GM13976 (cell line): ENCODE data around the gene ZNF750.

ENCODE experiments used
- DNase-seq: peaks from one replicate; pipeline ENCODE4 v3.0.0; 2012; ENCODE audit warnings: low spot score
- in situ Hi-C: fragments of 300-500 bp; cut with MboI; formaldehyde crosslinking; loops from one replicate; pipeline ENCODE4 v1.12.0; 2022; ENCODE audit warnings: low sequenced_read_pairs, mixed read lengths, inconsistent platforms; ENCODE audit not compliant: unreplicated experiment
- TF ChIP-seq, protein P1 (sequence below): IDR thresholded peaks from 2 replicates; pipeline ENCODE4 v1.5.1; 2012; ENCODE audit warnings: borderline replicate concordance, mild to moderate bottlenecking; ENCODE audit not compliant: insufficient read depth; ENCODE audit errors: extremely low read depth, missing control alignments, control extremely low read depth

Gene ZNF750

DNA sequence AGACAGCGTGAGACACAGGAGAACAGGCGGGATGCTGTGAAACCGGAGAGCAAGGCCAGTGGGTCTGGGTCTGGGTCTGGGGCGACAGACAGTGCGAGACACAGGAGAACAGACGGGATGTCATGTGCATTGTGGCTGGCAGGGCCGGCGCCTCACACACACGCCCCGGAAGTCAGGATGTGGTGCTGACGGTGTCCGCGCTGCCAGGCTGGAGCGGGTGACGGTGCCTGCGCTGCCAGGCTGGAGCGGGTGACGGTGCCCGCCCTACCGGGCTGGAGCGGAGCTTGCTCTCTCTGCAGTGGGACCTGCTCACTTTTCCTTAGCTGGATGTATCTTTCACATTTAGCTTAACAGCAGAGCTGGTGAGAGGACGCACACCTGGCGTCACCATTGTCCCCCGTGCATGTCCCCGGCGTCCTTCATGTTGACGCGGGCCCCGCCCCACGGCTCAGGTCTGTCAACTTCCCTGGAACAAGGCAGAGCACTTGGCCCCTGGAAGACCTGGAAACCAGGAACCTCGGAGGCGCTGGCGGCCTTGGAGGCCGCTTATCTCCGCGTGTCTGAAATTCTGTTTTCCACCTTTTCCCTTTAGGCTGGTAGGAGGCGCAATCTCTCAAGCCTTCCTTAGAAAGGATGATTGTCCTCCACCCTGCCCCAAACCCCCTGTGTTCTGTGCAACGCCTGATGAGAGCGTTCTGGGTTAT is 43.0 kb upstream of the ZNF750 start:
- in situ Hi-C loops, result no loop called here
- TF ChIP-seq, protein P1, sequence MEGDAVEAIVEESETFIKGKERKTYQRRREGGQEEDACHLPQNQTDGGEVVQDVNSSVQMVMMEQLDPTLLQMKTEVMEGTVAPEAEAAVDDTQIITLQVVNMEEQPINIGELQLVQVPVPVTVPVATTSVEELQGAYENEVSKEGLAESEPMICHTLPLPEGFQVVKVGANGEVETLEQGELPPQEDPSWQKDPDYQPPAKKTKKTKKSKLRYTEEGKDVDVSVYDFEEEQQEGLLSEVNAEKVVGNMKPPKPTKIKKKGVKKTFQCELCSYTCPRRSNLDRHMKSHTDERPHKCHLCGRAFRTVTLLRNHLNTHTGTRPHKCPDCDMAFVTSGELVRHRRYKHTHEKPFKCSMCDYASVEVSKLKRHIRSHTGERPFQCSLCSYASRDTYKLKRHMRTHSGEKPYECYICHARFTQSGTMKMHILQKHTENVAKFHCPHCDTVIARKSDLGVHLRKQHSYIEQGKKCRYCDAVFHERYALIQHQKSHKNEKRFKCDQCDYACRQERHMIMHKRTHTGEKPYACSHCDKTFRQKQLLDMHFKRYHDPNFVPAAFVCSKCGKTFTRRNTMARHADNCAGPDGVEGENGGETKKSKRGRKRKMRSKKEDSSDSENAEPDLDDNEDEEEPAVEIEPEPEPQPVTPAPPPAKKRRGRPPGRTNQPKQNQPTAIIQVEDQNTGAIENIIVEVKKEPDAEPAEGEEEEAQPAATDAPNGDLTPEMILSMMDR, result no peak
- no peak for DNase-seq

DNA sequence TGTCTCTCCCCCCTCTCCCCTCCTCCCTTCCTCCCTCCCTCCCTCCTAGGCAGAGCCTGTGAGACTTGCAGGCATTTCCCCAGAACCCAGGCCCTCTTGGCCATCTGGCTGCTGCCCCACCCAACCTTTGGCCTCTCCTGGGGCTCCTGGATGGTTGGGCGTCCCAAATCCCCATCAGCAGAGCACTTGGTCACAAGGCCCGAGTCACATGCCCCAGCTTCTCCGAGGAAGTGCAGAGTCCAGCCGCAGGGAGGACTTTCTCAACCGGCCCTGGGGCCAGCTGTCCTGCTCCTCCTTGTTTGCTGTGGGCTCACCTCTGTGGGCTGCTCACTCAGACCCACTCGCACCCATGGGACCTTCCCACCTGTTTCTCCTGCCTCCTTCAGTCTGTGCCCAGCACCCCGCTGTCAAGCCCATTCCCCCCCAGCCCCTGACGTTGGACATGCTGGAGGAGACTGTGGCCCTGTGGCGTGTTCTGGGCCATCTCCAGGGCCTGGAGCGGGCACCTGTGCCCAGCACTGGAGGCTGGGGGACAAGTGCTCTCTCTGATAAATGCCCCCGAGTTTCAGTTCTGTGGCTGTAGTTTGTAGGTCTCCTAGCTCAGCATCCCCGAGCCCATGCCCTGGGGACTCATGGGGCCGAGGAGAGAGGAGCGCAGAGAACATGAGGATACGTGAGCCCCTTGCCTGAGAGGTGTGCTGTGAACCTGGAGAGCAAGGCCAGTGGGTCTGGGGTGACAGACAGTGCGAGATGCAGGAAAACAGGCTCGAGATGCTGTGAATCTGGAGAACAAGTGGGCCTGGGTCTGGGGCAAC is 42.3 kb upstream of the ZNF750 start:
- in situ Hi-C loops, result no loop called here
- TF ChIP-seq, protein P1, result no peak
- no peak for DNase-seq

DNA sequence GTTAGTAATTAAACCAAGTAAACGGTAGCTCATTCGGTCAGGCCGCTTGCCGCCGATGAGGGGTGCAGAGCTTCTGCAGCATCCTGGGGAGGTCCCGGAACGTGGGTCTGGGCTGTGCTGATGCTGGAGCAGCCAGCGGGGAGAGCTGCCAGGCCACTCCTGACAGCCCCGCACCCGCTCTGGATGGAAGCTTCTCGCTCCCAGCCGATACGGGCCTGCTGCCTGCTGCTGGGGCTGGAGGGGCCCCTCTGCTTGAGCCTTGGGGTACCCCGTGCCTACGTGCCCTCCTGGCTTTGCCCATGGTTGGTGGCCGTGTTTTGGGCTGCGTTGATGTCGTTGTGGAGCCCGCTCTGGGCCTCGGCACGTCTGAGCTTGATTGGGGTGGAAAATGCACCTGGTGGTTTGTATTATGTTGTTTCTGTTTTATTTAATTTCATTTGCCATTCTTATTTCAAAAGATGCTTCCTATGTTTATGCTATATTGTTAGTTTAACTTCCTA is 41.6 kb upstream of the ZNF750 start:
- no peak for DNase-seq
- in situ Hi-C loops, result no loop called here
- TF ChIP-seq, protein P1, result no peak

DNA sequence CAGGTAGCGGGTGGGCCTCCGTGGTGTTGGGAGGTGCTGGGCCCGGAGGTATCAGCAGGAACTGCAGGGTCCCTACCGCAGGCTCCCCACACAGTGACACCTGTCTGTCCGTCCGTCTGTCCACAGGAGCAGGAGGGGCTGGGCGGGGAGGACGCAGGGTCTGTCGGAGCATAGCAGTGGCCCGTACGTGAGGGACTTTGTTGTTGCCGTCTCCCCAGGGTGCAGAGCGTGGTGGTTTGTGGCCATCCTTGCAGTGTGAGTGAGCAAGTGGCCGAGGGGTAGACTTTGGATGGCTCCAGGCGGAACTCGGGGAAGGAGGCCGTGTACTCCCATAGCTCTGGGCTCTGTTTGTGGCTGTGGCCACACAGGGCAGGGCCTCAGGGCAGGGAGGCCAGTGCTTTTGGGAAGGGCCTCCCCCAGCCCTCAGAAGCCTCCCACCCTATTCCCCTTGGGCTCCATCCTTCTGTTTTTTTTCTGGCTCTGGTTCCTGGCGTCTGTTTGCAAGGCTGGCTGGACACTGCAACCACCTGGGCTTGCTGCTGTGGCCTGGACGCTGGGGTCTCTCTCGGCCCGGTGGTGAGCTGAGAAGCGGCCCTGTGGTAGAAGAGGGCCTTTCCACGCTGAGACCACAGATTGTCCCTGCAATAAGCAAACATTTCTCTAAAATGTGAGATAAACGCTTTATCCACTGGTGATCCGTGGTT is 41.0 kb upstream of the ZNF750 start:
- TF ChIP-seq, protein P1, result no peak
- in situ Hi-C loops, result no loop called here
- no peak for DNase-seq

DNA sequence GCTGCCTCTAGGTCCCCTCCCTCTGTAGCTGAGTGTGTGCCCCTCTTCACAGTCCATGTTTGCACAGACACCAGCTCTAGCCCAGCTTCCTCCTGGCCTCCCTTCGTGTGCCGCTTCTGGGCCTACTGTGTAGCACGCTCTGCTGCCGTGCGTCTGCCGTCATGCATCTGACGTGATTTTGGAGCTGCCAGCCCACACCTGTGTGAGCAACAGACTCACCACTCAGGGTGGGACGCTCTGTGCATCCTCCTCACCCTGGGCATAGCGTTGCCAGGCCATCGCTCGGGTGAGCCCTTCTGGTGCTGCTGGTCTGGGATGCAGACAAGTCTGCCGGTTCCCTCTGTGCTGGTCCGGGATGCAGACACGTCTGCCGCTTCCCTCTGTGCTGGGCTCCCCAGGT is 39.4 kb upstream of the ZNF750 start:
- TF ChIP-seq, protein P1, result no peak
- in situ Hi-C loops, result no loop called here
- DNase-seq, result no peak

DNA sequence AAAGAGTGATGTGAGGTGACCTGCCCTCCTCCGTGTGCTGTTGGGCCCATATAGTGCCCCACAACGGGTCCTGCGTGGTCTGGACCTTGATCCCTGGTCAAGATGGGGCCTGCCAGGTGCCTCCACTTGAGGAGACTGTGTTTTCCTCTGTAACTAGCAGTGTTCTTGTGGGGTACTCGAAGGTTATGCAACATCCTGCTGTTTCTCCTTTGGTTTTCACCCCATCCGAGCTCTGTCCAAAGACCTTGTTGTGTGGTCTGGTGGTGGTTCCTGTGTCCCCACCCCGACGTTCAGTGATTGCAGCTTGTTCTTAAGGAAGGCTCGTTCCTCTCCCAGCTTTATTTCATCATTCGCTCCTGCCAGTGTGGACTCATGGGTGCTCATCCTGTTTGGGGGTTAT is 38.7 kb upstream of the ZNF750 start:
- DNase-seq, result no peak
- in situ Hi-C loops, result no loop called here
- TF ChIP-seq, protein P1, result no peak
